H1 (cell line): Measurements from ENCODE around the gene NME3. TPM values are rescaled to one million over a fixed set of nuclear protein-coding genes. Genes with fewer than 3 reads are reported as not detected.

Experiments
- CTCF ChIA-PET: fragments of 300-600 bp; sonication (Branson Sonifier 250); formaldehyde crosslinking; loops from one replicate; lab custom pipeline; 2021; ENCODE audit not compliant: partially characterized antibody; lab: Charles Lee
- POLR2A ChIA-PET: fragments of 300-600 bp; sonication (Branson Sonifier 250); formaldehyde crosslinking; loops from one replicate; lab custom pipeline; 2021; ENCODE audit warnings: inconsistent platforms; ENCODE audit not compliant: partially characterized antibody; lab: Charles Lee
- DNase-seq, 2 experiments: peaks; one replicate each; pipeline versions ENCODE4 v3.0.0 to v3.0.0-alpha.2; 2010 to 2022; ENCODE audit warnings: low spot score in 2 of 2, low read depth in 1 of 2, mixed read lengths in 1 of 2
- FAIRE-seq: peaks from 2 replicates; lab custom pipeline; 2011; peaks lifted over from hg19 to GRCh38; lab: Jason Lieb, UNC
- H2AFZ ChIP-seq: 2 replicates; pipeline ENCODE4 v1.8.1; 2012; ENCODE audit warnings: low read length, inconsistent platforms
- H2AK5ac ChIP-seq: 2 replicates; pipeline ENCODE4 v1.6.1; 2013; ENCODE audit warnings: low read depth, low read length
- H2BK120ac ChIP-seq: replicated peaks from 2 replicates; pipeline ENCODE3; 2013; ENCODE audit warnings: low read depth, low read length, inconsistent platforms
- H2BK12ac ChIP-seq: 2 replicates; pipeline ENCODE4 v1.6.1; 2013; ENCODE audit warnings: low read depth, low read length
- H2BK15ac ChIP-seq: 2 replicates; pipeline ENCODE4 v1.6.1; 2013; ENCODE audit warnings: low read length
- H2BK20ac ChIP-seq: 2 replicates; pipeline ENCODE4 v1.6.1; 2013; ENCODE audit warnings: low read length
- H2BK5ac ChIP-seq: 2 replicates; pipeline ENCODE4 v1.6.1; 2013; ENCODE audit warnings: low read depth, low read length
- H3K14ac ChIP-seq: 2 replicates; pipeline ENCODE4 v1.6.1; 2013; ENCODE audit warnings: inconsistent platforms; ENCODE audit not compliant: insufficient read length
- H3K18ac ChIP-seq: 2 replicates; pipeline ENCODE4 v1.6.1; 2013; ENCODE audit warnings: low read length; ENCODE audit errors: extremely low read depth
- H3K23ac ChIP-seq: 2 replicates; pipeline ENCODE4 v1.6.1; 2013; ENCODE audit warnings: inconsistent platforms; ENCODE audit not compliant: insufficient read length
- H3K23me2 ChIP-seq: 2 replicates; pipeline ENCODE4 v1.6.1; 2013; ENCODE audit warnings: low read depth, low read length
- H3K27ac ChIP-seq: 2 replicates; pipeline ENCODE4 v1.6.1; 2011; ENCODE audit warnings: low read depth, low read length, inconsistent platforms
- H3K27me3 ChIP-seq, 4 experiments: replicated peaks in 1 of 4; 1 replicate in 1 of 4; 2 replicates in 3 of 4; pipeline versions ENCODE4 v1.6.1 to v1.8.1; 2011 to 2013; ENCODE audit warnings: low read length in 3 of 4, mild to moderate bottlenecking in 3 of 4, inconsistent platforms in 2 of 4, mixed read lengths in 2 of 4, moderate library complexity in 1 of 4; ENCODE audit not compliant: control insufficient read depth in 3 of 4, insufficient read depth in 3 of 4; ENCODE audit errors: extremely low read depth in 1 of 4
- H3K36me3 ChIP-seq, 4 experiments: 2 replicates each; pipeline versions ENCODE4 v1.6.1 to v1.8.1; 2011 to 2013; ENCODE audit warnings: mild to moderate bottlenecking in 4 of 4, low read length in 3 of 4, moderate library complexity in 2 of 4, control low read depth in 1 of 4, inconsistent platforms in 1 of 4; ENCODE audit not compliant: insufficient read depth in 4 of 4, control insufficient read depth in 2 of 4
- H3K4ac ChIP-seq: replicated peaks from 2 replicates; pipeline ENCODE3; 2013; ENCODE audit warnings: low read length, low read depth, mixed read lengths, inconsistent platforms; ENCODE audit not compliant: insufficient read length
- H3K4me1 ChIP-seq, 4 experiments: replicated peaks in 1 of 4; 1 replicate in 1 of 4; 2 replicates in 3 of 4; pipeline versions ENCODE4 v1.6.1 to v1.8.1; 2011 to 2013; ENCODE audit warnings: low read length in 3 of 4, inconsistent platforms in 2 of 4, mixed read lengths in 1 of 4; ENCODE audit not compliant: insufficient read depth in 4 of 4, control insufficient read depth in 3 of 4
- H3K4me2 ChIP-seq, 2 experiments: 2 replicates each; pipeline versions ENCODE4 v1.6.1 to v1.8.1; 2011 to 2013; ENCODE audit warnings: low read depth in 2 of 2, low read length in 2 of 2, control low read depth in 1 of 2, inconsistent platforms in 1 of 2, mild to moderate bottlenecking in 1 of 2; ENCODE audit not compliant: insufficient read depth in 1 of 2
- H3K4me3 ChIP-seq, 4 experiments: fragments of 200-600, 300-600 bp in 1 of 4; sonication (generic), shearing (Covaris generic), sonication (Bioruptor Twin) in 1 of 4; 2 replicates each; pipeline versions ENCODE4 v1.5.1 to v1.8.1; 2011 to 2016; ENCODE audit warnings: low read length in 4 of 4, low read depth in 3 of 4, control low read depth in 2 of 4, inconsistent platforms in 2 of 4, mild to moderate bottlenecking in 2 of 4, mixed read lengths in 1 of 4, moderate library complexity in 1 of 4; ENCODE audit not compliant: insufficient read depth in 2 of 4; ENCODE audit errors: extremely low read depth in 1 of 4
- H3K56ac ChIP-seq: replicated peaks from 2 replicates; pipeline ENCODE3; 2013; ENCODE audit warnings: low read depth, mild to moderate bottlenecking, mixed read lengths, low read length, inconsistent platforms; ENCODE audit not compliant: insufficient read length
- H3K79me1 ChIP-seq: 2 replicates; pipeline ENCODE4 v1.6.1; 2013; ENCODE audit warnings: low read depth, low read length, control low read depth
- H3K79me2 ChIP-seq, 2 experiments: 2 replicates each; pipeline versions ENCODE4 v1.6.1 to v1.8.1; 2012 to 2013; ENCODE audit warnings: low read length in 2 of 2, mild to moderate bottlenecking in 2 of 2, inconsistent platforms in 1 of 2; ENCODE audit not compliant: insufficient read depth in 2 of 2, control insufficient read depth in 1 of 2
- H3K9ac ChIP-seq, 4 experiments: replicated peaks in 1 of 4; 1 replicate in 1 of 4; 2 replicates in 3 of 4; pipeline versions ENCODE4 v1.6.1 to v1.8.1; 2011 to 2013; ENCODE audit warnings: low read depth in 3 of 4, low read length in 3 of 4, control low read depth in 2 of 4, mild to moderate bottlenecking in 2 of 4, moderate library complexity in 2 of 4, inconsistent platforms in 1 of 4; ENCODE audit errors: extremely low read depth in 1 of 4
- H3K9me3 ChIP-seq, 2 experiments: 2 replicates each; pipeline versions ENCODE4 v1.6.1 to v1.8.1; 2012 to 2013; ENCODE audit warnings: mild to moderate bottlenecking in 2 of 2, moderate library complexity in 2 of 2, control low read depth in 1 of 2, inconsistent platforms in 1 of 2, low read depth in 1 of 2, low read length in 1 of 2, mixed read lengths in 1 of 2; ENCODE audit not compliant: insufficient read depth in 2 of 2
- H4K20me1 ChIP-seq, 2 experiments: replicated peaks in 1 of 2; 2 replicates each; pipeline versions ENCODE3 to v1.8.1; 2011 to 2013; ENCODE audit warnings: inconsistent platforms in 2 of 2, low read length in 2 of 2, mild to moderate bottlenecking in 1 of 2; ENCODE audit not compliant: insufficient read depth in 2 of 2, control insufficient read depth in 1 of 2
- H4K5ac ChIP-seq: 2 replicates; pipeline ENCODE4 v1.6.1; 2013; ENCODE audit warnings: low read length, low read depth, mixed read lengths, inconsistent platforms; ENCODE audit not compliant: insufficient read length
- H4K8ac ChIP-seq: 2 replicates; pipeline ENCODE4 v1.8.0; 2013; ENCODE audit warnings: mild to moderate bottlenecking, moderate library complexity, low read length, inconsistent platforms; ENCODE audit not compliant: insufficient read depth; ENCODE audit errors: extremely low read depth
- H4K91ac ChIP-seq: replicated peaks from 2 replicates; pipeline ENCODE3; 2013; ENCODE audit warnings: low read length, mixed read lengths, inconsistent platforms; ENCODE audit not compliant: insufficient read length
- ASH2L ChIP-seq: fragments of 200-600, 300-600 bp; sonication (generic); IDR thresholded peaks from one replicate; pipeline ENCODE4 v1.7.1; 2017; ENCODE audit warnings: low read length
- ATF2 ChIP-seq: IDR thresholded peaks from 2 replicates; pipeline ENCODE4 v1.6.1; 2012; ENCODE audit warnings: low read length, inconsistent platforms
- CHD2 ChIP-seq: IDR thresholded peaks from 2 replicates; pipeline ENCODE4 v1.6.1; 2012; ENCODE audit warnings: low read length, improper control_type of control experiment
- CTBP2 ChIP-seq: IDR thresholded peaks from 2 replicates; pipeline ENCODE4 v1.7.0; 2011; ENCODE audit warnings: borderline replicate concordance, mild to moderate bottlenecking, moderate library complexity, mixed read lengths, low read length; ENCODE audit not compliant: insufficient read depth, insufficient read length
- EZH2 ChIP-seq: fragments of 200-600 bp; sonication (generic); IDR thresholded peaks from 2 replicates; pipeline ENCODE4 v1.7.1; 2012; ENCODE audit warnings: low read depth, mild to moderate bottlenecking, moderate library complexity, low read length, inconsistent platforms; ENCODE audit not compliant: severe bottlenecking
- HDAC6 ChIP-seq: IDR thresholded peaks from one replicate; pipeline ENCODE4 v1.7.1; 2012; ENCODE audit warnings: low read depth, mild to moderate bottlenecking, inconsistent platforms, low read length, moderate library complexity
- KDM1A ChIP-seq: fragments of 200-600, 300-600 bp; sonication (generic); IDR thresholded peaks from 2 replicates; pipeline ENCODE4 v1.7.1; 2016; ENCODE audit warnings: mild to moderate bottlenecking, low read length, borderline replicate concordance
- PHF8 ChIP-seq: fragments of 200-600 bp; sonication (generic); conservative IDR thresholded peaks from 2 replicates; pipeline ENCODE4 v1.7.1; 2012; ENCODE audit warnings: low read depth, mild to moderate bottlenecking, inconsistent platforms, low read length, moderate library complexity
- SIX5 ChIP-seq: IDR thresholded peaks from 2 replicates; pipeline ENCODE4 v1.6.1; 2011; ENCODE audit warnings: mild to moderate bottlenecking, low read depth, low read length
- SUZ12 ChIP-seq: fragments of 200-600 bp; sonication (generic); IDR thresholded peaks from 2 replicates; pipeline ENCODE4 v1.6.1; 2012; ENCODE audit warnings: mild to moderate bottlenecking, inconsistent platforms, low read length, moderate library complexity, mixed read lengths
- TAF7 ChIP-seq: optimal IDR thresholded peaks from 2 replicates; pipeline ENCODE3; 2011; ENCODE audit warnings: low read depth, mild to moderate bottlenecking, inconsistent platforms, low read length, moderate library complexity, borderline replicate concordance
- YY1 ChIP-seq: IDR thresholded peaks from 2 replicates; pipeline ENCODE4 v1.6.1; 2011; ENCODE audit warnings: low read depth, mild to moderate bottlenecking, low read length
- WGBS, 2 experiments: shearing (Covaris generic) in 1 of 2; methylation state at CpG; one replicate each; pipeline versions ENCODE4 v1.1.6 to v1.1.7; 2013 to 2015; ENCODE audit warnings: low lambda C conversion rate in 2 of 2, mixed read lengths in 2 of 2, inconsistent platforms in 1 of 2, low coverage in 1 of 2, missing lambda C conversion rate in 1 of 2; ENCODE audit not compliant: insufficient replicate concordance in 2 of 2, insufficient coverage in 1 of 2, insufficient read length in 1 of 2; ENCODE audit errors: extremely low coverage in 1 of 2, missing lambda C conversion rate in 1 of 2; 5-methylcytosine and 5-hydroxymethylcytosine counted together
- polyA plus RNA-seq, 7 experiments: library from polyadenylated mRNA; depleted of rRNA in 3 of 7; stranded (reverse) in 5 of 7; unstranded in 2 of 7; fragments of >200 nt in 5 of 7; fragments of 200-250 nt in 2 of 7; gene quantifications; 1 replicate in 5 of 7; 2 replicates in 1 of 7; 4 replicates in 1 of 7; pipeline versions ENCODE4 v1.2.1 to v1.2.3, GENCODE V29; 2011 to 2013; ENCODE audit warnings: missing spikeins in 2 of 7, mixed read lengths in 2 of 7
- total RNA-seq: library from RNA; stranded (reverse); fragmentation: NEBNext Ultra II Directional; extraction: Animal tissue kit (Norgen Biotek cat#: 25700); gene quantifications from 2 replicates; pipeline ENCODE4 v1.2.1, GENCODE V29; 2021

The NME3 gene
- total and polyA plus RNA-seq, 2 of the 8 experiments (the other 6 are each of a cell fraction or from before 2014, with no cell fraction given): 72.5 to 163 TPM

- FAIRE-seq: no peak
- no peaks in the 10 kb centered on the region for H3K27me3 ChIP-seq
- H3K56ac ChIP-seq: no peak overlapping the region
- H4K91ac ChIP-seq: no peak overlapping the region
- no peak overlapping the region for H4K5ac ChIP-seq
- H3K4me1 ChIP-seq: 0 out of 7 replicates have a peak, but pooled peaks cover 0 to 2% (median 0%) of the 10 kb centered on the region in 4 experiments
- H3K9ac ChIP-seq: no peak overlapping the region
- no peak overlapping the region for H2AK5ac ChIP-seq
- H4K8ac ChIP-seq: no peak overlapping the region
- no peak overlapping the region for H3K18ac ChIP-seq
- no peak overlapping the region for H3K14ac ChIP-seq
- H3K4me3 ChIP-seq: no peak overlapping the region
- no peaks in the 10 kb centered on the region for H3K23me2 ChIP-seq
- CTCF ChIA-PET: interaction anchor here (2.1 kb wide), 1 partner anchor 23 kb away, joined by 5 read pairs; the partner anchor contains the start of gene MAPK8IP3
- H3K9me3 ChIP-seq: peaks cover 0 to 1% of the 10 kb centered on the region in 2 experiments; a peak in 1 of 4 replicates
- 89% methylated on average over 19 of the region's 35 CpGs; no CpG with 5 or more reads in 1 of the 2 experiments for WGBS, 2 experiments
- peaks cover 0 to 9% of the 10 kb centered on the region in 2 experiments for H4K20me1 ChIP-seq
- no peak overlapping the region for H2BK20ac ChIP-seq
- POLR2A ChIA-PET: interaction anchor here (0.6 to 0.8 kb wide), 2 partner anchors 10 to 32 kb away, joined by 3 to 6 read pairs; no protein-coding TSS in a partner anchor
- no peak overlapping the region for H2BK5ac ChIP-seq
- H3K23ac ChIP-seq: no peak overlapping the region
- peaks cover 0 to 18% (median 3%) of the 10 kb centered on the region in 4 experiments; a peak in 5 of 8 replicates for H3K36me3 ChIP-seq
- H2BK12ac ChIP-seq: no peak overlapping the region
- DNase-seq: no peak
- H3K4me2 ChIP-seq: no peak overlapping the region
- H3K27ac ChIP-seq: no peak overlapping the region
- no peak overlapping the region for H2BK15ac ChIP-seq
- H3K79me2 ChIP-seq: no peaks in the 10 kb centered on the region; a peak in 1 of 4 replicates
- H2AFZ ChIP-seq: no peak overlapping the region
- H3K4ac ChIP-seq: no peak overlapping the region
- no peak overlapping the region for H2BK120ac ChIP-seq
- H3K79me1 ChIP-seq: peaks cover 5% of the 10 kb centered on the region
- TF ChIP-seq TAF7 (no peak), EZH2 (no peak), KDM1A (no peak), PHF8 (no peak), SUZ12 (no peak), HDAC6 (no peak), CHD2 (no peak), SIX5 (no peak), ATF2 (no peak), ASH2L (no peak), YY1 (no peak), CTBP2 (no peak)
Measured at GRCh38 chr16:1729445-1729844, 41.9 kb downstream of the NME3 start.
